SK-N-SH treated with all-trans-retinoic acid at 6 μM for 48 hours (cell line): ENCODE results near the gene PINK1.

Experiments
- BACH2 ChIP-seq: fragments of 250-450 bp; sonication (Bioruptor Pico); IDR thresholded peaks from 2 replicates; pipeline ENCODE4 v1.9.0; 2021; ENCODE audit warnings: mild to moderate bottlenecking, borderline replicate concordance
- CSDC2 ChIP-seq: fragments of 250-450 bp; sonication (Bioruptor Pico); IDR thresholded peaks from 2 replicates; pipeline ENCODE4 v1.5.0; 2020; ENCODE audit warnings: mild to moderate bottlenecking, moderate library complexity
- ESRRG ChIP-seq: fragments of 250-450 bp; sonication (Bioruptor Pico); IDR thresholded peaks from 2 replicates; pipeline ENCODE4 v1.6.1; 2021; ENCODE audit warnings: mild to moderate bottlenecking
- RARB ChIP-seq: fragments of 250-450 bp; sonication (Bioruptor Pico); IDR thresholded peaks from 2 replicates; pipeline ENCODE4 v1.8.0; 2021; ENCODE audit warnings: mild to moderate bottlenecking, moderate library complexity
- ZC3H10 ChIP-seq: fragments of 250-450 bp; sonication (Bioruptor Pico); IDR thresholded peaks from 2 replicates; pipeline ENCODE4 v1.5.1; 2021; ENCODE audit warnings: mild to moderate bottlenecking, moderate library complexity
- ZFP30 ChIP-seq: fragments of 450-650 bp; formaldehyde crosslinking; IDR thresholded peaks from 2 replicates; pipeline ENCODE4 v1.5.0; 2022; ENCODE audit warnings: mild to moderate bottlenecking, moderate library complexity
- TF ChIP-seq, protein P1 (sequence below): fragments of 250-450 bp; sonication (Bioruptor Pico); IDR thresholded peaks from 2 replicates; pipeline ENCODE4 v1.5.1; 2020; ENCODE audit warnings: low read depth, mild to moderate bottlenecking, moderate library complexity
- TF ChIP-seq, protein P2 (sequence below): fragments of 250-450 bp; sonication (Bioruptor Pico); IDR thresholded peaks from 2 replicates; pipeline ENCODE4 v1.8.0; 2021; ENCODE audit warnings: low read depth, mild to moderate bottlenecking, moderate library complexity, borderline replicate concordance

DNA sequence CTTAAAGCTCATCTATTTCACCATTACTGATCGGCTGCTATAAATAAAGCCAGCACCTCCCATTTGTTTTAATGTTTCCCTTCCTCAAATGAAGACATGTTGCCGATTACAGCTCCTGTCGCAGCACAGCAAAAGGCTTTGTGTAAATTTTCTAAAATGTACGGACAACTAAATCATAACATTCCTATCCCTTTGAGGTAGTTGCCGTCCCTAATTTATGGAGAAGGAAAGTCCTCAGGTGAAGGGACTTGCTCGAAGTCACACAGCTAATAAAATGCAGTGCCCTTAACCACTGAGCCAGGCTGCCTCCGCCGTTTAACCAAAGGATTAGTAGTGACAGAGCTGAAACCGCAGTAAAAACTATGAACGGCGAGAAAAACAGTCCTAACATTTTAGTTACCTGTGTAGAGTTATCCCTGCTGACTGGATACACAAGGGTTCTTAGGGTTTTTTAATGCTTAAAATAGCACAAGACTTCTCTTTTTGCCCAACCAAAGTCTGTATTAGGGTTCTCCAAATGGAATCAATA lies 871 bp downstream of the PINK1 start:
- TF ChIP-seq RARB (CRISPR knock-in tag) (no peak), ZC3H10 (CRISPR knock-in tag) (no peak), ESRRG (no peak), ZFP30 (CRISPR knock-in tag) (no peak), CSDC2 (CRISPR knock-in tag) (no peak), BACH2 (CRISPR knock-in tag) (no peak)
- TF ChIP-seq, protein P1, sequence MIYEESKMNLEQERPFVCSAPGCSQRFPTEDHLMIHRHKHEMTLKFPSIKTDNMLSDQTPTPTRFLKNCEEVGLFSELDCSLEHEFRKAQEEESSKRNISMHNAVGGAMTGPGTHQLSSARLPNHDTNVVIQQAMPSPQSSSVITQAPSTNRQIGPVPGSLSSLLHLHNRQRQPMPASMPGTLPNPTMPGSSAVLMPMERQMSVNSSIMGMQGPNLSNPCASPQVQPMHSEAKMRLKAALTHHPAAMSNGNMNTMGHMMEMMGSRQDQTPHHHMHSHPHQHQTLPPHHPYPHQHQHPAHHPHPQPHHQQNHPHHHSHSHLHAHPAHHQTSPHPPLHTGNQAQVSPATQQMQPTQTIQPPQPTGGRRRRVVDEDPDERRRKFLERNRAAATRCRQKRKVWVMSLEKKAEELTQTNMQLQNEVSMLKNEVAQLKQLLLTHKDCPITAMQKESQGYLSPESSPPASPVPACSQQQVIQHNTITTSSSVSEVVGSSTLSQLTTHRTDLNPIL: no peak
- TF ChIP-seq, protein P2, sequence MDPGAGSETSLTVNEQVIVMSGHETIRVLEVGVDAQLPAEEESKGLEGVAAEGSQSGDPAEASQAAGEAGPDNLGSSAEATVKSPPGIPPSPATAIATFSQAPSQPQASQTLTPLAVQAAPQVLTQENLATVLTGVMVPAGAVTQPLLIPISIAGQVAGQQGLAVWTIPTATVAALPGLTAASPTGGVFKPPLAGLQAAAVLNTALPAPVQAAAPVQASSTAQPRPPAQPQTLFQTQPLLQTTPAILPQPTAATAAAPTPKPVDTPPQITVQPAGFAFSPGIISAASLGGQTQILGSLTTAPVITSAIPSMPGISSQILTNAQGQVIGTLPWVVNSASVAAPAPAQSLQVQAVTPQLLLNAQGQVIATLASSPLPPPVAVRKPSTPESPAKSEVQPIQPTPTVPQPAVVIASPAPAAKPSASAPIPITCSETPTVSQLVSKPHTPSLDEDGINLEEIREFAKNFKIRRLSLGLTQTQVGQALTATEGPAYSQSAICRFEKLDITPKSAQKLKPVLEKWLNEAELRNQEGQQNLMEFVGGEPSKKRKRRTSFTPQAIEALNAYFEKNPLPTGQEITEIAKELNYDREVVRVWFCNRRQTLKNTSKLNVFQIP (CRISPR knock-in tag): no peak
